H1 (cell line): ENCODE results near the gene ANKRD65.

ENCODE experiments used
- BCL11A ChIP-seq, 2 experiments: IDR thresholded peaks; one replicate each; pipeline ENCODE4 v1.6.1; 2011; ENCODE audit warnings: low read depth in 2 of 2, low read length in 2 of 2, mild to moderate bottlenecking in 2 of 2
- CHD1 ChIP-seq: IDR thresholded peaks from 2 replicates; pipeline ENCODE4 v1.6.1; 2012; ENCODE audit warnings: low read depth, low read length, improper control_type of control experiment
- CTCF ChIP-seq, 3 experiments: IDR thresholded peaks; 1 replicate in 2 of 3; 2 replicates in 1 of 3; pipeline versions ENCODE4 v1.5.1 to v1.6.1; 2011; ENCODE audit warnings: low read length in 3 of 3, mild to moderate bottlenecking in 3 of 3, inconsistent platforms in 2 of 3, low read depth in 1 of 3, moderate library complexity in 1 of 3; ENCODE audit not compliant: insufficient read depth in 1 of 3; ENCODE audit errors: control extremely low read depth in 1 of 3
- JUND ChIP-seq: IDR thresholded peaks from 2 replicates; pipeline ENCODE4 v1.6.1; 2011; ENCODE audit warnings: mild to moderate bottlenecking, improper control_type of control experiment, low read length
- POLR2A ChIP-seq, 2 experiments: IDR thresholded peaks; 1 replicate in 1 of 2; 2 replicates in 1 of 2; pipeline ENCODE4 v1.6.1; 2011; ENCODE audit warnings: low read depth in 2 of 2, low read length in 2 of 2, mild to moderate bottlenecking in 2 of 2; ENCODE audit errors: control extremely low read depth in 1 of 2
- POLR2AphosphoS5 ChIP-seq: IDR thresholded peaks from 2 replicates; pipeline ENCODE4 v1.6.1; 2011; ENCODE audit warnings: low read depth, low read length
- SIN3A ChIP-seq, 2 experiments: IDR thresholded peaks in 1 of 2; conservative IDR thresholded peaks in 1 of 2; 2 replicates each; pipeline ENCODE4 v1.6.1; 2011 to 2012; ENCODE audit warnings: low read length in 2 of 2, improper control_type of control experiment in 1 of 2, low read depth in 1 of 2, mild to moderate bottlenecking in 1 of 2
- TBP ChIP-seq: IDR thresholded peaks from 2 replicates; pipeline ENCODE4 v1.6.1; 2011; ENCODE audit warnings: low read depth, low read length, improper control_type of control experiment
- TF ChIP-seq, protein P1 (sequence below): IDR thresholded peaks from 2 replicates; pipeline ENCODE4 v1.6.1; 2011; ENCODE audit warnings: low read depth, mild to moderate bottlenecking, low read length; ENCODE audit not compliant: insufficient read depth

DNA sequence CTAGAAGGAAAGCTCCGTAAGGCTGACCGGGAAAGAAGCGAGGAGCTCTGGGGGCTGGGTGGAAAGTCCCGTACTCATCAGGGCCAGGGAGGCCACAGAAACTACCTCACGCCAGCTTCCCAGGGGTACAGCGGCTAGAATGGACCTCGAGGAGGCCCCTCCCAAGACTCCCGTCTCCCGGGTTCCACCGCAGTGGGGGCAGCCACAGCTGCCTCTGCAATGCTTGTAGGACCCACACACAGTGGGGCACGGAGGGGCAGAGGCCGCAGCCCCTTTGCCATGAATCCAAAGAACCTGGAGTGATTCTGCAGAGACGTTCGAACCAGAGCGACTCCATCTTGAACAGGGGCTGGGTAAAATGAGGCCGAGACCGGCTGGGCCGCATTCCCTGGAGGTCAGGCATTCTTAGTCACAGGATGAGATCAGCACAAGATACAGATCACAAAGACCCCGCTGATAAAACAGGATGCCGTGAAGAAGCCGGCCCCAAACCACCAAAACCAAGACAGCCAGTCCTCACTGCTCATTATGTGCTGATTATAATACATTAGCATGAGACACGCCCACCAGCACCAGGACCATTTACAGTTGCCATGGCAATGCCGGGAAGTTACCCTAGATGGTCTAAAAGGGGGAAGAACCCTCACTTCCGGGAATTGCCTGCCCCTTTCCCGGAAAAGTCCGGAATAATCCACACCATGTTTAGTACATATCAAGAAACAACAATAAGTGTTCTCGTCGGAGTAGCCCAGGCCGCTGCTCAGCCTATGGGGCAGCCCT is 1.6 kb upstream of the ANKRD65 start:
- TF ChIP-seq JUND (peak; percentile 63; the same call in 1 of the 2 replicates), POLR2A (IDR thresholded peaks at IDR 0.05; ENCODE audit: control extremely low read depth in 1 of 2, low read depth in 2 of 2, low read length in 2 of 2) (no peak), CTCF (IDR thresholded peaks at IDR 0.05; ENCODE audit: control extremely low read depth in 1 of 3, insufficient read depth in 1 of 3, low read depth in 1 of 3, low read length in 3 of 3) (no peak), POLR2AphosphoS5 (no peak), CHD1 (no peak), SIN3A (conservative IDR thresholded peaks at IDR 0.05 in 1 of 2, IDR thresholded peaks at IDR 0.05 in 1 of 2; ENCODE audit: low read depth in 1 of 2, low read length in 2 of 2) (no peak), TBP (no peak), BCL11A (IDR thresholded peaks at IDR 0.05; ENCODE audit: low read depth in 2 of 2, low read length in 2 of 2) (no peak)
- TF ChIP-seq, protein P1, sequence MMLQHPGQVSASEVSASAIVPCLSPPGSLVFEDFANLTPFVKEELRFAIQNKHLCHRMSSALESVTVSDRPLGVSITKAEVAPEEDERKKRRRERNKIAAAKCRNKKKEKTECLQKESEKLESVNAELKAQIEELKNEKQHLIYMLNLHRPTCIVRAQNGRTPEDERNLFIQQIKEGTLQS: no peak
